ENCODE data around the gene MACROD1. TPM values are rescaled to one million over a fixed set of nuclear protein-coding genes. Genes with fewer than 3 reads are reported as not detected.

Gene MACROD1
- total and polyA plus RNA-seq, 2 of the 13 experiments (the other 11 are each of a cell fraction or from before 2014, with no cell fraction given) = 23.1 to 34.5 TPM

DNA sequence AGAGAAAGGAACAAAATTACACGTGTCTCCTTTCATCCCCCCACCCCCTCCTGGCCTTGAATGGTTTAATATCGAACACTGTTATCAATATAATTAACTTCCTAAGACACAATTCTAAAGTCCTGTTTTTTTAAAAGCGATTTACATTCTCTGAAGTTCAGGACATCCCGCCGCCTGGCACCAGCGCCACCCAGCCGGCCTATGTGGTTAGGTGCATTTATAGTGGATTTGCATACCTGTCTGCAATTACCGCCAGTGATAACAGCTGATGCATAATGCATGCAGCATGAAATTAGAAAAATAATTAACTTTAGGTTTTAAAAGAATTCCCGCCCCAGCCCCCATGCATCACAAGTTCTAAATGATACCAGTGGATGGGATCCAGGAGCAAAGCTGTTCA, 58.6 kb downstream of the MACROD1 start (continued):
- TF ChIP-seq, protein P1, sequence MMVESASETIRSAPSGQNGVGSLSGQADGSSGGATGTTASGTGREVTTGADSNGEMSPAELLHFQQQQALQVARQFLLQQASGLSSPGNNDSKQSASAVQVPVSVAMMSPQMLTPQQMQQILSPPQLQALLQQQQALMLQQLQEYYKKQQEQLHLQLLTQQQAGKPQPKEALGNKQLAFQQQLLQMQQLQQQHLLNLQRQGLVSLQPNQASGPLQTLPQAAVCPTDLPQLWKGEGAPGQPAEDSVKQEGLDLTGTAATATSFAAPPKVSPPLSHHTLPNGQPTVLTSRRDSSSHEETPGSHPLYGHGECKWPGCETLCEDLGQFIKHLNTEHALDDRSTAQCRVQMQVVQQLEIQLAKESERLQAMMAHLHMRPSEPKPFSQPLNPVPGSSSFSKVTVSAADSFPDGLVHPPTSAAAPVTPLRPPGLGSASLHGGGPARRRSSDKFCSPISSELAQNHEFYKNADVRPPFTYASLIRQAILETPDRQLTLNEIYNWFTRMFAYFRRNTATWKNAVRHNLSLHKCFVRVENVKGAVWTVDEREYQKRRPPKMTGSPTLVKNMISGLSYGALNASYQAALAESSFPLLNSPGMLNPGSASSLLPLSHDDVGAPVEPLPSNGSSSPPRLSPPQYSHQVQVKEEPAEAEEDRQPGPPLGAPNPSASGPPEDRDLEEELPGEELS (CRISPR knock-in tag; IDR thresholded peaks at IDR 0.05) = no peak
- TF ChIP-seq ZNF605 (CRISPR knock-in tag; IDR thresholded peaks at IDR 0.05) (no peak), ZNF598 (CRISPR knock-in tag; IDR thresholded peaks at IDR 0.05; ENCODE audit: borderline replicate concordance) (no peak), ASH2L (IDR thresholded peaks at IDR 0.05; ENCODE audit: insufficient read length, low read depth, low read length) (no peak), RELA (CRISPR knock-in tag; IDR thresholded peaks at IDR 0.05) (no peak), IKZF4 (CRISPR knock-in tag; IDR thresholded peaks at IDR 0.05; ENCODE audit: borderline replicate concordance, low read depth, not compliant biosample characterization) (no peak), ZNF567 (CRISPR knock-in tag; IDR thresholded peaks at IDR 0.05; ENCODE audit: borderline replicate concordance) (no peak), SMC3 (IDR thresholded peaks at IDR 0.05; ENCODE audit: low read length) (no peak), MXI1 (IDR thresholded peaks at IDR 0.05; ENCODE audit: borderline replicate concordance, low read depth, low read length) (no peak)

DNA sequence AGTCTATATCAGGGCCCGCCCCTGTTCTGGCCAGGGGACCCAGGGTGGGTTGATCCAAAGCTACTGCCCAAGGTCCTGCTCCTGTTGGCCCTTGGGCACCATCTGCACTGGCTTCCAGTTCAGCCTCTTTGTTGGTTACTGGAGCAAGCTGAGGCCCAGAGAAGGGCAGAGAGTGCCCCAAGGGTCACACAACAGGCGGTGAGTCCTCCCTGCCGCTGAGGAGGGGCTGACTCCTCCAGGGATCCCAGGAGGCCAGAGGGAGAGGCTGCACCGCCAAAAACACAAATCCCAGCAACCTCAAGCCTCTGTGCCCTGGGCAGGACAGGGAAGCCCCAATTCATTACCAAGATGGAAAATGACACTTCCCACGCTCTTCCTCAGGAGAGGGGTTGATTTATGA, 61.3 kb downstream of the MACROD1 start:
- Histone ChIP-seq H2AFZ (ENCODE audit: low read length) (no peak overlapping the region), H3K36me3 (replicated peaks in 1 of 2; ENCODE audit: control insufficient read depth in 1 of 2, insufficient read depth in 2 of 2, low read length in 2 of 2) (no peaks in the 10 kb centered on the region), H3K9me3 (ENCODE audit: low read length) (no peaks in the 10 kb centered on the region), H4K20me1 (ENCODE audit: insufficient read depth, low read length) (no peaks in the 10 kb centered on the region), H3K27ac (ENCODE audit: extremely low read length, insufficient read depth, low read length) (no peak overlapping the region), H3K4me2 (ENCODE audit: low read depth, low read length) (no peak overlapping the region), H3K4me1 (ENCODE audit: insufficient read depth, low read length) (peaks cover 3% of the 10 kb centered on the region; the same call in 1 of the 2 replicates), H3K9ac (ENCODE audit: insufficient read depth, low read depth, low read length) (no peak overlapping the region), H3K79me2 (ENCODE audit: insufficient read depth, low read length) (no peaks in the 10 kb centered on the region), H3K27me3 (ENCODE audit: control insufficient read depth in 1 of 2, insufficient read depth in 2 of 2, low read length in 2 of 2) (no peaks in the 10 kb centered on the region), H3K4me3 (replicated peaks in 1 of 3; ENCODE audit: insufficient read depth in 1 of 3, low read depth in 2 of 3, low read length in 3 of 3) (no peak overlapping the region)
- intact Hi-C loops (cut with micrococcal nuclease; ENCODE audit: unreplicated experiment) = no loop called here
- ATAC-seq (no peak), DNase-seq (ENCODE audit: low spot score) (no peak), FAIRE-seq (no peak)
- BruUV-seq (replicated peaks) = no TSS peak
- POLR2A ChIA-PET = no interaction called here
- in situ Hi-C loops (cut with HindIII; ENCODE audit: extremely low pct_ligation_motif_present, low pct_unique_long_range_greater_than_20kb) = no loop called here
- WGBS (ENCODE audit: low lambda C conversion rate) = no CpG with 5 or more reads among the region's 5 CpGs
- CTCF ChIA-PET (ENCODE audit: low intra/inter-chr PET ratio, low total read pairs) = no interaction called here
- no peak for TF ChIP-seq SMC3 (IDR thresholded peaks at IDR 0.05; ENCODE audit: low read length)
- no peak for TF ChIP-seq PRPF4 (IDR thresholded peaks at IDR 0.05; ENCODE audit: low read depth, low read length, poor library complexity, severe bottlenecking)
- TF ChIP-seq SRSF4 (IDR thresholded peaks at IDR 0.05; ENCODE audit: low read depth, low read length, poor library complexity, severe bottlenecking) = no peak
- TF ChIP-seq, protein P2, sequence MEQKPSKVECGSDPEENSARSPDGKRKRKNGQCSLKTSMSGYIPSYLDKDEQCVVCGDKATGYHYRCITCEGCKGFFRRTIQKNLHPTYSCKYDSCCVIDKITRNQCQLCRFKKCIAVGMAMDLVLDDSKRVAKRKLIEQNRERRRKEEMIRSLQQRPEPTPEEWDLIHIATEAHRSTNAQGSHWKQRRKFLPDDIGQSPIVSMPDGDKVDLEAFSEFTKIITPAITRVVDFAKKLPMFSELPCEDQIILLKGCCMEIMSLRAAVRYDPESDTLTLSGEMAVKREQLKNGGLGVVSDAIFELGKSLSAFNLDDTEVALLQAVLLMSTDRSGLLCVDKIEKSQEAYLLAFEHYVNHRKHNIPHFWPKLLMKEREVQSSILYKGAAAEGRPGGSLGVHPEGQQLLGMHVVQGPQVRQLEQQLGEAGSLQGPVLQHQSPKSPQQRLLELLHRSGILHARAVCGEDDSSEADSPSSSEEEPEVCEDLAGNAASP (CRISPR knock-in tag; IDR thresholded peaks at IDR 0.05; ENCODE audit: borderline replicate concordance) = no peak
- TF ChIP-seq DNMT1 (CRISPR knock-in tag; IDR thresholded peaks at IDR 0.05) = no peak
- no peak for TF ChIP-seq MBNL3 (CRISPR knock-in tag; conservative IDR thresholded peaks at IDR 0.05)
- TF ChIP-seq ZNF768 (CRISPR knock-in tag; IDR thresholded peaks at IDR 0.05) = peak; percentile 87
- no peak for TF ChIP-seq KDM5B (CRISPR knock-in tag; IDR thresholded peaks at IDR 0.05; ENCODE audit: borderline replicate concordance)
- TF ChIP-seq, protein P3, sequence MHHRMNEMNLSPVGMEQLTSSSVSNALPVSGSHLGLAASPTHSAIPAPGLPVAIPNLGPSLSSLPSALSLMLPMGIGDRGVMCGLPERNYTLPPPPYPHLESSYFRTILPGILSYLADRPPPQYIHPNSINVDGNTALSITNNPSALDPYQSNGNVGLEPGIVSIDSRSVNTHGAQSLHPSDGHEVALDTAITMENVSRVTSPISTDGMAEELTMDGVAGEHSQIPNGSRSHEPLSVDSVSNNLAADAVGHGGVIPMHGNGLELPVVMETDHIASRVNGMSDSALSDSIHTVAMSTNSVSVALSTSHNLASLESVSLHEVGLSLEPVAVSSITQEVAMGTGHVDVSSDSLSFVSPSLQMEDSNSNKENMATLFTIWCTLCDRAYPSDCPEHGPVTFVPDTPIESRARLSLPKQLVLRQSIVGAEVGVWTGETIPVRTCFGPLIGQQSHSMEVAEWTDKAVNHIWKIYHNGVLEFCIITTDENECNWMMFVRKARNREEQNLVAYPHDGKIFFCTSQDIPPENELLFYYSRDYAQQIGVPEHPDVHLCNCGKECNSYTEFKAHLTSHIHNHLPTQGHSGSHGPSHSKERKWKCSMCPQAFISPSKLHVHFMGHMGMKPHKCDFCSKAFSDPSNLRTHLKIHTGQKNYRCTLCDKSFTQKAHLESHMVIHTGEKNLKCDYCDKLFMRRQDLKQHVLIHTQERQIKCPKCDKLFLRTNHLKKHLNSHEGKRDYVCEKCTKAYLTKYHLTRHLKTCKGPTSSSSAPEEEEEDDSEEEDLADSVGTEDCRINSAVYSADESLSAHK (CRISPR knock-in tag; IDR thresholded peaks at IDR 0.05; ENCODE audit: borderline replicate concordance) = no peak
- TF ChIP-seq ZNF263 (CRISPR knock-in tag; IDR thresholded peaks at IDR 0.05) = peak; percentile 63

Data from HepG2 (cell line).